Kidney epithelial cell (primary cell): ENCODE data around the gene TAF1C. TPM values are rescaled to one million over a fixed set of nuclear protein-coding genes. Genes with fewer than 3 reads are reported as not detected.

Source experiments
- DNase-seq: peaks from one replicate; pipeline ENCODE4 v3.0.0-alpha.2; 2010; ENCODE audit warnings: low read depth
- H3K27me3 ChIP-seq: 2 replicates; pipeline ENCODE4 v1.6.0; 2011; ENCODE audit warnings: low read length; ENCODE audit not compliant: control insufficient read depth, insufficient read depth
- H3K36me3 ChIP-seq: 2 replicates; pipeline ENCODE4 v1.5.1; 2011; ENCODE audit warnings: low read length; ENCODE audit not compliant: control insufficient read depth, insufficient read depth
- H3K4me3 ChIP-seq: 2 replicates; pipeline ENCODE4 v1.5.1; 2011; ENCODE audit warnings: low read depth, mild to moderate bottlenecking, control low read depth, low read length
- total RNA-seq: library from RNA; depleted of rRNA; stranded (reverse); fragments of >200 nt; gene quantifications from 2 replicates; pipeline ENCODE4 v1.2.3, GENCODE V29; 2015
- TF ChIP-seq, protein P1 (sequence below): IDR thresholded peaks from 2 replicates; pipeline ENCODE4 v1.5.1; 2011; ENCODE audit warnings: mild to moderate bottlenecking, moderate library complexity, low read length, control low read depth, inconsistent platforms; ENCODE audit not compliant: insufficient read depth, poor library complexity, severe bottlenecking

The TAF1C gene, protein sequence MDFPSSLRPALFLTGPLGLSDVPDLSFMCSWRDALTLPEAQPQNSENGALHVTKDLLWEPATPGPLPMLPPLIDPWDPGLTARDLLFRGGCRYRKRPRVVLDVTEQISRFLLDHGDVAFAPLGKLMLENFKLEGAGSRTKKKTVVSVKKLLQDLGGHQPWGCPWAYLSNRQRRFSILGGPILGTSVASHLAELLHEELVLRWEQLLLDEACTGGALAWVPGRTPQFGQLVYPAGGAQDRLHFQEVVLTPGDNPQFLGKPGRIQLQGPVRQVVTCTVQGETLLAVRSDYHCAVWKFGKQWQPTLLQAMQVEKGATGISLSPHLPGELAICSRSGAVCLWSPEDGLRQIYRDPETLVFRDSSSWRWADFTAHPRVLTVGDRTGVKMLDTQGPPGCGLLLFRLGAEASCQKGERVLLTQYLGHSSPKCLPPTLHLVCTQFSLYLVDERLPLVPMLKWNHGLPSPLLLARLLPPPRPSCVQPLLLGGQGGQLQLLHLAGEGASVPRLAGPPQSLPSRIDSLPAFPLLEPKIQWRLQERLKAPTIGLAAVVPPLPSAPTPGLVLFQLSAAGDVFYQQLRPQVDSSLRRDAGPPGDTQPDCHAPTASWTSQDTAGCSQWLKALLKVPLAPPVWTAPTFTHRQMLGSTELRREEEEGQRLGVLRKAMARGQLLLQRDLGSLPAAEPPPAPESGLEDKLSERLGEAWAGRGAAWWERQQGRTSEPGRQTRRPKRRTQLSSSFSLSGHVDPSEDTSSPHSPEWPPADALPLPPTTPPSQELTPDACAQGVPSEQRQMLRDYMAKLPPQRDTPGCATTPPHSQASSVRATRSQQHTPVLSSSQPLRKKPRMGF
- total RNA-seq: 23.9 and 34.6 TPM in 2 replicates

DNA sequence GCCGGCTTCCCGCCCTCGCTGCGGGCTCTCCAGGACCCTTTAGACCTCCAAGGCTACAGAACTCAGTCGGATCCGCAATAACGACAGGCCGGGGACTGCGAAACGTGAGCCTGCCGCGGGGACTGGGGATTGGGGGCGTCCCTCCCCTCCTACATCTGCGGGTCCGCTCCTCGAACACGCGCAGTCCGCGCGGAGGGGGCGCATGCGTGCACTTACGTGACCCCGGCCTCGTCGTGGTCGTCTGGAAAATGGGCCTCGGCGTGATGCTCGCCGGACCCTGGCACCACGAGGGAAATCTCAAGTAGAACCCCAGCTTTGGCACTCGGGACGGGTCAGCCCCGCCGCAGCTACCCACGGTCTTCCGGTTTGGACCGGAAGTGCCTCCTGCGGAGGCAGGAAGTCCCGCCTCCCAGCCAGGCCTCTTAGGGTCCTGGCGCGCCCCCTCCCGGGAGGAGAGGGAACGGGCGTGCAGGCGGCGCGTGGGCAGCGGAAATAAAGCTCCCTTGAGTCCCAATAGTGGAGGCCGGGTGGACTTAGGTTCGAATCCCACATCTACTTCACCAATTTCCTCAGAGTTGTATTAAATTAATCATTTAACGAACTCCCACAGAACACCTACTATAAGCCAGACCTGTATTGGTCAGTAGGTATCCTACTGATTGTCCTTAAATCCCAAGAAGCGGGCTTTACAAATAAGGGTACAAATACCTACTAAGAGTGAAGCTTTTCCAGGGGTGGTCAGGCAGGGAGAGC lies at the start of gene TAF1C:
Gene TAF1C, minus strand, starts transcription at position 373 of the 753 bp plus-strand sequence. CDS start 2,069 bp downstream, outside the sequence.
- Histone ChIP-seq H3K4me3 (peak within 1 kb of the TSS; percentile 88), H3K36me3 (peaks cover 2% of the 10 kb centered on the region), H3K27me3 (no peaks in the 10 kb centered on the region)
- TF ChIP-seq, protein P1, sequence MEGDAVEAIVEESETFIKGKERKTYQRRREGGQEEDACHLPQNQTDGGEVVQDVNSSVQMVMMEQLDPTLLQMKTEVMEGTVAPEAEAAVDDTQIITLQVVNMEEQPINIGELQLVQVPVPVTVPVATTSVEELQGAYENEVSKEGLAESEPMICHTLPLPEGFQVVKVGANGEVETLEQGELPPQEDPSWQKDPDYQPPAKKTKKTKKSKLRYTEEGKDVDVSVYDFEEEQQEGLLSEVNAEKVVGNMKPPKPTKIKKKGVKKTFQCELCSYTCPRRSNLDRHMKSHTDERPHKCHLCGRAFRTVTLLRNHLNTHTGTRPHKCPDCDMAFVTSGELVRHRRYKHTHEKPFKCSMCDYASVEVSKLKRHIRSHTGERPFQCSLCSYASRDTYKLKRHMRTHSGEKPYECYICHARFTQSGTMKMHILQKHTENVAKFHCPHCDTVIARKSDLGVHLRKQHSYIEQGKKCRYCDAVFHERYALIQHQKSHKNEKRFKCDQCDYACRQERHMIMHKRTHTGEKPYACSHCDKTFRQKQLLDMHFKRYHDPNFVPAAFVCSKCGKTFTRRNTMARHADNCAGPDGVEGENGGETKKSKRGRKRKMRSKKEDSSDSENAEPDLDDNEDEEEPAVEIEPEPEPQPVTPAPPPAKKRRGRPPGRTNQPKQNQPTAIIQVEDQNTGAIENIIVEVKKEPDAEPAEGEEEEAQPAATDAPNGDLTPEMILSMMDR: peak; percentile 95
- DNase-seq: peak; percentile 88

DNA sequence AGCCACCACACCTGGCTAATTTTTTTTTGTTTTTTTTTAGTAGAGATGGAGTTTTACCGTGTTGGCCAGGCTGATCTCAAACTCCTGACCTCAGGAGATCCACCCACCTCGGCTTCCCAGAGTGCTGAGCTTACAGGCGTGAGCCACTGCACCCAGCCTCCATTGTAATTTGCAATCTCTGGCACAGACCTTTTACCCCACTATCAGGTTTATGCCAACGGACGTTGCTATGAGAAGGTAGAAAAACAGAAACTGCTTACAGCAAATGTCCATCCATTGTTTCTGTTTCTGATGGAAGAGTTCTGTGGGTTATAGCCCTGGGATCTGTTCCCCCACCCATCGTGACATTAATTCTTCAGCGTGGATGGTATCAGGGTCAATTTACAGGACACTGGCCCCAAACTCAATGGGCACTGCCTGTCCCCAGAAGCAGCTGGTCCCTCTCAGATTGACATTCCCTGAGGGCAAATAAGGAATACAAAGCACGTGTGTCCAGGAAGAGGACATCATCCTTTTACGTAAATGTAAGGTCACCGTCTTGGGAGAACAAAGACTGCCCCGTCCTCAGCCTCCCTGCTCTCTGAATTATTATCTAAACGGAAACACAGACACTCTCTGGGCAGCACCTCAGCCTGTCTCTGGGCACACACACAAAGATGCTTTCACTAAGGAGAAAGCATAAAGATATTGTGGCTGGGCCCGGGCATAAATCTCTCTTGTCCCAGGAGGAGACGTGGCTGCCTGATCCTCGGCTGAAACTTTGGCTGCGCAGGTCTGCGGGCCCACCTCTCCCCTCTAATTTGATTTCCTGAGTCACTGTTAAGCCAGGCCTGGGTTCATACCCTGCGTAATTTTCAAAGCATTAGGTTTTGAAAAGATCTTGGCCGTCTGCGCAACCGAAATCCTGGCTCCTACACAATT lies 47.7 kb upstream of the TAF1C start:
- Histone ChIP-seq H3K27me3 (peaks cover 6% of the 10 kb centered on the region), H3K4me3 (no peak overlapping the region), H3K36me3 (no peaks in the 10 kb centered on the region)
- DNase-seq: no peak
- TF ChIP-seq, protein P1: no peak

DNA sequence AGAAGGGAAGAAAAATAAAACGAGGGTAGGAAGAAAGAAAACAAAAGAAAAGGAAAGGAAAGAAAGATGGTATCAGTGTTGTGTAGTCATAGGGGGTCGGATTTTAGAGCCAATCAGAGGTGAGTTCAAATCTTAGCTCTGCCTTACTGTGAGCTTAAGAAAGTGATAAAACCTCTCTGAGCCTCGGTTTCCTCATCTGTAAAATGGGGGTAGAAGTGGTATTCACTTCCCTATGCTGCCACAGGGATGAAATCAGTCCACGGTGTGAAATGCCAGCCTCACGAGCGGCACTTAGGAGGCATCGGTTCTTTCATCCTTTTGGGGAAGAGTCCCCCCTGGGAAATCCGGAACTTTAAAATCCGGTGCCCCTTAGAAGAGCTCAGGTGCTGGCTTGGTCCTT lies 46.9 kb upstream of the TAF1C start:
- H3K4me3 ChIP-seq: no peak overlapping the region
- no peaks in the 10 kb centered on the region for H3K36me3 ChIP-seq
- H3K27me3 ChIP-seq: peaks cover 6% of the 10 kb centered on the region
- TF ChIP-seq, protein P1: no peak
- no peak for DNase-seq

DNA sequence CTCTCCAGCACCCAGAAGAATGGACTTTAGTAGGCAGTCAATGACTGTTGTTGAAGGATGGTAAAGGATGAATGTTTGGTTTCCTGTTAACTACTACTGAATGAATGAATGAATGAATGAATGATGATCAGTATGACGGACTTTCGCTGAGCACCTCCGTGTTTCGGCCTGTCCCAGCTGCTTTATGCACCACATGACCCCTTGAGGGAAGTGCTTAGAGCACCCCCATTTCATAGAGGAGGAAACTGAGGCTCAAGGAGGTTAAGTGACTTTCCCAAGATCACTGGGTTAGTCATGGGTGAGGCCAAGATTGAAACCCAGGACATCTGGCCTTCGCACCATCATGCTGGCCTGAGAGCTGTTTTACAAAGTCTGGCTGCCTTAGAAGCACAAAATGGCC lies 46.1 kb upstream of the TAF1C start:
- H3K4me3 ChIP-seq: no peak overlapping the region
- H3K36me3 ChIP-seq: no peaks in the 10 kb centered on the region
- DNase-seq: no peak
- peaks cover 6% of the 10 kb centered on the region for H3K27me3 ChIP-seq
- TF ChIP-seq, protein P1: no peak

DNA sequence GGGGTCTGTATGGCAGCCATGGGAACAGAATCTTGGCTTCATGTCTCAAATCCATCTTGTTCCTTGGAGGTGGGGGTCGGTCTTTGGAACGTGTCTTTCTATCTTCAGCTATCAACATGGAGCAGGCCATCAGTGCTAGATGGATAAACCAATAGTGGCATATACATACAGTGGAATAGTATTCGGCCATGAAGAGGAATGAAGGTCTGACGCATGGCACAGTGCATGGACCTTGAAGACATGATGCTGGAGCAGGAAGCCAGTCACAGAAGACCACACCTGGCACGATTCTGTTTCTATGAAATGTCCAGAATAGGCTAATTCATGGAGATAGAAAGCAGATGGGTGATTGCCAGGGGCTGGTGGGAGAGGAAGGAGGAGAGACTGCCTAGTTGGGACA lies 45.2 kb upstream of the TAF1C start:
- no peak for DNase-seq
- TF ChIP-seq, protein P1: no peak
- Histone ChIP-seq H3K4me3 (no peak overlapping the region), H3K27me3 (peaks cover 3% of the 10 kb centered on the region), H3K36me3 (no peaks in the 10 kb centered on the region)
